GM19463 (cell line): Measurements from ENCODE around the gene ENAH.
"Not testable (repeated sequence)": the region's sequence is repeated elsewhere in the genome, so short reads cannot be mapped to it uniquely, and the experiment has no call there.

Experiments
- ATAC-seq: cut with Tn5 transposase; IDR thresholded peaks from one replicate; pipeline ENCODE4 v1.9.1; 2021; ENCODE audit warnings: mild to moderate bottlenecking, moderate library complexity; ENCODE audit not compliant: unreplicated experiment

Gene ENAH

DNA sequence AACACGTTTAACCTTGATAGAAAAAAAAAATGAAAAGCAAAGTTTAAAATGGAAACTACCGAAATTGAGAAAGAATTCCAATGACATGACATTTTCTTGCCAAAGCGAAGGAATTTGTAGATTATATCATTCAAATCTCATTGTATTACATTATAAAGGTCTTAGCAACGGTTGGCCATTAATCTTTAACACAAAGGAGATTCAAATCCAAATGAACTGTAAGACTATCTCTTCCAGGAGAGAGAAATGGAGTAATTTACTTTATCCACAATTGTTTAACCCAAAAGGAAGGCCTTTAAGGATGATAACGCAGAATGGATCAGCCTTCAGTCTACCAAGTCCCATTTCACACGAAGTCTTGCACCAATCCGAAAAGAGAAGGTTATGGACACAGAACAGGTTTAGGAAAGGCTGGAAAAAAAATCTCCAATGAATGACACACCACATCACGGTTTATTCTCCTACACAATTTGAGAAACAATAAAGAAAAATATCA, 1.5 kb downstream of the ENAH start:
- no peak for ATAC-seq

DNA sequence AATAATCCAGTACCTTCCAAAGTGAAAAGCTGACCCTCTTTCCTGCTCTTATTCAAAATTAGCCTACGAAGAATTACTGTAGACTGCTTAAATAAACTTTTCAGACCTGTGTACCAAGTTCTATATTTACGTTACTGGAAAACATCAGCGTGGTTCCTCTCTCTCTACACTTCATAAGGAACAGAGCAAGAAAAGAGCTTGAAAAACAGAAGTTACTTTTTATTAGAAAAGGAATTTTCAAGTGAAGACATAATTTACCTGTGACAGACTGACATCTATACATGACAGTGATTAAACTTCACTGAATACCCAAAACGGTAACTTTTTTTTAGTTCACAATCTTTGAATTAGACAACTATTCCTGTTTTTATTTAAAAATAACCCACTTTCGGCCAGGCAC, 2.7 kb downstream of the ENAH start:
- no peak for ATAC-seq

DNA sequence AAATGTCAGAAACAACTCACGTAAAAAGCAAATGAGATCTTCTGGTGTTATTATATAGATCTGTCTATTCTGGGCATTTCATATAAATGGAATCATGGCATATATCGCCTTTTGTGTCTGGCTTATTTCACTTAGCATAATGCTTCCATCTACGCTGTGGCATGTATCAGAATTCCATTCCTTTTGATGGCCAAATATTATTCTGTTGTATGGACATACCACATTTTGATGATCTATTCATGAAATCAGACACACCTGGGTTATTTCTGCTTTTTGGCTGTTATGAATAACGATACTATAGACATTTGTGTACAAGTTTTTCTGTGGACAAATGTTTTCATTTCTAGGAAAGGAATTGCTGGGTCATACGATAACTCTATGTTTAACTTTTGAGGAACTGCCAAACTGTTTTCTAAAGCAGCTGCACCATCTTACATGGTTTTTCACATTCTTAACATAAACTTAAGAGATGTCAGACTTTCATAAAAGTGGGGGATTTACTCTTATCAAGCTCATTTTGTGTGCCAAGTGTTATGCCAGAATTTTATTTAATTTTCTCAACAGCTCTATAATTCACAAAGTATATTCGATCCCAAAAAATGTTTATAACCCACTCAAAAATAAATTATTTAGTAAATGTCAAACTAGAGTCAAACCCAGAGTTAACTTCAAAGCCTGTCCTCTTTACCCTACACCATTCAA, 7.6 kb downstream of the ENAH start:
- ATAC-seq, result no peak

DNA sequence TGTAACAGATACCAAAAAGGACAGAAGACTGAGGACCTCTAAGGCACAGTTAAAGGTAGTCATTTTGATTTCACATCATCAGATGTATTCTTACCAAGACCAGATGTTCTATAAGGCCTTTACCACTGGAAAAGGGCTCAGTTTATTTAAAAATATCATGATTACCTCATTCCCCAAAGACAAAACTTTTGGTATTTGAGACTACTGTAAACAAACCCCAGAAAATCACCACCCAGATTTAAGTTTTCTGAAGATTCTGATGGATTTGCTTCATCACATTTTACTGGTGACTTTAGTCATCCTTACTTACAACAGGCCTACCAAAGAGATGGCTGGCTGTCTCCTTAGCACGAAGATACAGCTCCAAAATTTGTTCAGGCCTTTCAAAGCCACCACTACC, 8.3 kb downstream of the ENAH start:
- ATAC-seq, result no peak

DNA sequence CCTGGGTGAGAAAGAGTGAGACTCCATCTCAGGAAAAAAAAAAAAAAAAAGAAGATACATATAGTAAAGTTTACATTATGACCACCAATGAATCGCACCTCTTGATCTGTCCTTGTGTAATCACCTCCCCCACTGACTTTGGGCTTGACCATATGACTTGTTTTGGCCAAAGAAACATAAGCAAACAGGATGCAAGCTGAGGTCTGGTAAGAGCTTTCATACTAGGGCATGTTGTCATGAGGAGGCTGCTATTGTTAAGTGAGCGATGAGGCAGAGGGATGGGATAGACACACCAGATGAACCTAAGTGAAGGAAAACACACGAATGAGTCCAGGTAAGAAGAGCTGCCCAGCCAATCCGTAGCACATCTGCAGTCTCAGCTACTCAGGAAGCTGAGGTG, 10.7 kb downstream of the ENAH start:
- no peak for ATAC-seq

DNA sequence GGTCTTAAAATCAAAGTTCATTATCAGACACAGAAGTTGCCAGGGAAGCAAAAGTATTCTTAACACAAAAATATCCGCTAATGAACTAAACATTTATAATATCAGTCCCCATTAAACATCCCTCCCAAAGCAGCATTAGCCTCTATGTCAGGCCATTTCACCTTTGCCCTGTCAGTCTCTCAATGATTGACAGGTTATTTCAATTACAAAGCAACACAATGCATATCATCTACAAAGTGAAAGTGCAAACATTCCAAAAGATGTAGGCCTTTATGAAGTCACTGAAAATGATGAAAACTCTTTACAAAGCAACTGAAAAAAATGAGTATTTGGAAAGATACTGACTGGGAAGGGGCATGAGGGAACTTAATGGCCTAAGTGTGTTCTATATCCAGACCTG, 14.1 kb downstream of the ENAH start:
- no peak for ATAC-seq

DNA sequence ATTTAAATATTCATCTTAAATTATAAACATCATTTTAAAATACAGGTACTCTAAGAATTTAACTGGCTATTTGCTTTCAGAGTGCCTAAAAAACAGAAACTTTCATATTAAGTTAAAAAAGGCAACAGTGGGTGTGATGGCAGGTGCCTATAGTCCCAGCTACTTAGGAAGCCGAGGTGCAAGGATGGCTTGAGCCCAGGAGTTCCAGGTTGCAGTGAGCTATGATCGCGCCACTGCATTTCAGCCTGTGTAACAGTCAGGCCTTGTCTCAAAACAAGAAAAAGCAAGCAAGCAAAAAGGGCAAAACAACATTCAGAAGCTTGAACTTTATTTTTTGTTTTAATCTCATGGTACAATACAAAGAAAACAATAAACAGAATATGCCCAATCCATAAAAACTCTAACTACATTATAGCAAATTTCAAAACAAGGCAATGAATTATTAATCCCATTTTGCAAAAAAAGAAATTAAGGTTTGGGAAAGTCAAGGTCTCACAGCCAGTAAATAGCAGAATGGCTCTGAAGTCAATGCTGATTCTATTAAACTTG, 15.2 kb downstream of the ENAH start:
- no peak for ATAC-seq

DNA sequence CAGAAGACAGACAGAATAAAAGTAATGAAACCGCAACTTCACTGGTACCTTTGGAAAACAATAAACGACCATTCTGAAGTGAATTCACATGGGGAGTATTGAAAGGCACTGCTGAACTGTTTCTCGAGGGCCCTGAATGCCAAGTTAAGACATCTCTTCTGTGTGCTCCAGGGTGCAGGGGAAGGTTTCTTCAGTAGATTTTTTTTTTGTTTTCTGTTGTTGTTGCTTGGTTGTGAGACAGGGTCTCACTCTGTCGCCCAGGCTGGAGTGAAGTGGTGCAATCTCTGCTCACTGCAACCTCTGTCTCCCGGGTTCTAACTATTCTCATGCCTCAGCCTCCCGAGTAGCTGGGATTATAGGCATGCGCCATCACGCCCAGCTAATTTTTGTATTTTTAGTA, 15.9 kb downstream of the ENAH start:
- ATAC-seq, result not testable (repeated sequence)

DNA sequence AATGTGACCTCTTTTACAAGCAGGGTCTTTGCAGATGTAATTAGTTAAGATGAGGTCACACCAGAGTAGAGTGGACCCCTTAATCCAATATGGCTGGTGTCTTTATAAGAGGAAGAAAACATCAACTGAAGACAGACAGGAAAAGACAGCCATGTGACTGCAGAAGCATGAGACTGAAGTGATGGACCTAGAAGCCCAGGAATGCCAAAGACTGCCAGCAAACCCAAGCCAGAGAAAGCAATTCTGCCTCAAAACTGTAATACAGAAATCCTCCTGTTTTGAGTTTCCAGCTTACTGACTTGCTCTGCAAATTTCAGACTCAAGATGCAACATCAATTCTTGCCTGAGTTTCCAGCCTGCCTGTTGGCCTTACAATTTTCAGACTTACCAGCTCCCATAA, 17.3 kb downstream of the ENAH start:
- no peak for ATAC-seq

DNA sequence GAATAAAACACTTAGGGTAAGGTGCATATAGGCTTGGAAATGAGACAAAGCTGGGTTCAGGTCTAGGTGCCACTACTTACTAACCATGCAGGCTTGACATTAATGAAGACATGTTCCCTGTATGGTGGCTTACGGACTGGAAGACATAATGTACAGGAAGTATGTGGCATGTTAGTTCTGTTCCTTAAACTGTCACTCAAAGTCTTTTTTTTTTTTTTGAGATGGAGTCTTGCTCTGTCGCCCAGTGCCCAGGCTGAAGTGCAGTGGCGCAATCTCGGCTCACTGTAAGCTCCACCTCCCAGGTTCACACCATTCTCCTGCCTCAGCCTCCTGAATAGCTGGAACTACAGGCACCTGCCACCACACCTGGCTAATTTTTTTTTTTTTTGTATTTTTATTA, 20.1 kb downstream of the ENAH start:
- not testable (repeated sequence) for ATAC-seq

DNA sequence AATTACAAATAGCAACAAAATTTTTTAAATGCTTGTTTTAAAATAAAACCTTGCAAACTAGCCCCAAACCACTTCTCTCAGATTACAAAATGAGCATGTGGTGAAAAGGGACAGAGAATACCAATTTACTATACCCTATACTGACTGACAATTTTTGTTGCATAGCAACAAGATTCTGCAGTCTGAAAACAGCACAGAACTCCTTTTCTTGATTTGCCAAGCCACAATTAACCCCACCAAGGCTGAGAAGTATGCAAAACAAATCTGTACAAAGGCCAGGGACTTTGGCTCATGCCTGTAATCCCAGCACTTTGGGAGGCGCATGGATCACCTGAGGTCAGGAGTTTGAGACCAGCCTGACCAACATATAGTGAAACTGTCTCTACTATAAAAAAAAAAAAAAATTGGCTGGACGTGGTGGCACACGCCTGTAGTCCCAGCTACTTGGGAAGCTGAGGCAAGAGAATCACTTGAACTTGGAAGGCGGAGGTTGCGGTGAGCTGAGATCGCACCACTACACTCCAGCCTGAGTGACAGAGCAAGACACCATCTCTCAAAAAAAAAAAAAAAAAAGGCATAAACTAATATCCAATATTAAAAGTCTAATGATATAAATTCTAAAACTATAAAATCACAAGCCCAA, 21.8 kb downstream of the ENAH start:
- no peak for ATAC-seq

DNA sequence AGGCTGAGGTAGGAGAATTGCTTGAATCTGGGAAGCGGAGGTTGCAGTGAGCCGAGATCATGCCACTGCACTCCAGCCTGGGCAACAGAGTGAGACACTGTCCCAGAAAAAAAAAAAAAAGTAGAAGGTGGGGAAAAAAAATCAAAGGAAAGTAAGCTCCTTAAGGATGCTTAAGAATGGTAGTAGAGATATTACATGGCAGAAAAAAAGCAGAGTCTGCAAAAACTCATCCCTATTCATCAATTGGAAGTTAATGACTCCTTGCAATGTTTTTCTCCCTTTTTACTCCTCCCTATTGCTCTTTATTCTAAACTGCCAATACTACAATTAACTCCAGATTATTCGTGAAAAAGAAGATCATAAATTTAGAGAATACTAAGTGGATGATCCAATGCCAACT, 23.4 kb downstream of the ENAH start:
- ATAC-seq, result no peak

DNA sequence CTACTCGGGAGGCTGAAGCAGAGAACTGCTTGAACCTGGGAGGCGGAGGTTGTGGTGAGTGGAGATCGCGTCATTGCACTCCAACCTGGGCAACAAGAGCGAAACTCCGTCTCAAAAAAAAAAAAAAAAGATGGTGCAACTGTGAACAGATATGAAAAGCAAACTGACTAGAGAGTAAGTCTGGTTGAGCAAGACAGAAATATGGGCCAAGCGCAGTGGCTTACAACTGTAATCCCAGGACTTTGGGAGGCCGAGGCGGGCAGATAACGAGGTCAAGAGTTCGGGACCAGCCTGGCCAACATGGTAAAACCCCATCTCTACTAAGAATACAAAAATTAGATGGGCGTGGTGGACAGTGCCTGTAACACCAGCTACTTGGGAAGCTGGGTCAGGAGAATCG, 24.1 kb downstream of the ENAH start:
- not testable (repeated sequence) for ATAC-seq

DNA sequence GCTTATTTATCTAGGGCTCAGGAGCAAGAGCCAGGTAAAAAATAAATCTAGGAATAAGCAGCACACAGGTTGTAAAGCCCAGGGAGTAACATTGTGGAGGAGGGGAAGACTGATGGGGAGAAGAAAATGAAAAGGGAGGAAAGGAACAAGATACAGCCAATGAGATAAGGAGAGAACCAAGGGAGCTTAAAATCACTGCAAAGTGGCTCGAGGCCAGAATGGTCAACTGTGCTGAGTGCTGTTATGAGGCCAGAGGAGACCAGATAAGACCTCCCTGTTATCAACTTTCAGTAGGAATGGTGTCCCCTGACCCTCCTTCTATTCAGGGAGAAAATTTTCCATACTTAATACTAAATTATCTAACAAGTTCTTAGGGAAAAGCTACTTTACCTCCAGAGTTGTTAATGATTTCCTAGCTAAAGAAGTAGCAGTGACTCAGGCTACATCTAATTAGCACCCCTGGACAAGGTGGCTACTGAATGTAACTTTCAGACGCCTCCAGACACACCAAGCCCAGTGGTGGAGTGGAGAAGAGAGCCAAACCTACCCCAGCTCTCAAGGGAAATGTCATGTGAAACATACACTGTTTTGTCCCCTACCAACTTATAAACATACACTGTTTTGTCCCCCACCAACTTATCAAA, 25.5 kb downstream of the ENAH start:
- no peak for ATAC-seq

DNA sequence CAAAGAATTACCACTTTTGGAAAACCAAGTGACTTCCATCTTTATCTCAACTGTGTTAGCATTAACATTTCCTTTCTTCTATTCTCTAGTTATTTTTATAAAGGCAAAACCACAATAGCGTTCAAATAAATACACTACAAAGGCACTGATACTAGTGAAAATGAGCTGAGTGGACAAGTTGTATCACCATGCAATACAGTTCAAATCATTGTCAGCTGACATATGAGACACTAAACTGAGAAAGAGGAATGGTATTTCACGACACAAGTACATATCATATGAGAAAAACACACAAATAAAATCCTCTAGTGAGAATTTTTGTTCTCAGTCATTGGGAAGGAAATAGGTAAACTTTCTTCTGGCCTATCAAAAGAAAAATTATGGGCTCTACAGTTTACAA, 26.2 kb downstream of the ENAH start:
- no peak for ATAC-seq

DNA sequence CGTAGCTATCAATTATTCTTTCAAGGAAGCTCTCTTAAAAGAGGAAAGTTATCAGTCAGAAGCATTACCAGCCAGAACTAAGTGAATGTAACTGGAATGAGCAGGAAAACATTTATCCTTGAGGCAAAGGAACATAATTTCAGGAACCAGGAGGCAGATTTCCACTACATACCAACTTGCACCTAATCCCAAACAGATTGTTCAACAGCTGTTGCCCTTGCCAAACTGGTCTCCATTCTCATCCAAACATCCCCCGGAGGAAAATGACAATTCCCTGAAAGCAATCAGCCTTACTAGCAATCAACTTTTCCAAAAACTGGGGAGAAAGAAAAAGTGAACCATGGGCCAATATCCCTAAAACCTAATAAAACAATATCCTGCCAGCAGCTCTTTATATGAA, 35.0 kb downstream of the ENAH start:
- no peak for ATAC-seq

DNA sequence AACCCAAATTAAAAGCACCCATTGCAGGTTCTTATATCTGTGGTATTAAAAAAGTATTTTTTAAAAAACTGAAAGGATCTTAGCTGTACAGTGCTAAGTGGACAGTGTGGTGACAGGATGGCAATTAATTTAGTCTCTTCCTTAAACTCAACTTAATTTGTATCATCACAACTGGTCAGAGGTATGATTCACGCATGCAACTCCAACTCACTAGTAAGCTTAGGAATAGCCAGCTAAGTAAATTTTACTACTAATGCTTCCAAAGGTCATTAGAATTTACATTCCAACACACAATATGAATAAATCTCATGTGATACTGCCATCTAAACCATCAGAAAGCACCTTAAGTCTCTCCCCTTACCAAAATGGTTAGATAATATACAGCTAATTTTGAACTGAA, 35.4 kb downstream of the ENAH start:
- no peak for ATAC-seq

DNA sequence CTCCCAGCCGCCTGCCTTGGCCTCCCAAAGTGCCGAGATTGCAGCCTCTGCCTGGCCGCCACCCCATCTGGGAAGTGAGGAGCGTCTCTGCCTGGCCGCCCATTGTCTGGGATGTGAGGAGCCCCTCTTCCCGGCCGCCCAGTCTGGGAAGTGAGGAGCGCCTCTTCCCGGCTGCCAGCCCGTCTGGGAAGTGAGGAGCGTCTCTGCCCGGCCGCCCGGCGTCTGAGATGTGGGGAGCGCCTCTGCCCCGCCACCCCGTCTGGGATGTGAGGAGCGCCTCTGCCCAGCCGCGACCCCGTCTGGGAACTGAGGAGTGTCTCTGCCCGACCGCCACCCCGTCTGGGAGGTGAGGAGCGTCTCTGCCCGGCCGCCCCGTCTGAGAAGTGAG, 37.5 kb downstream of the ENAH start:
- not testable (repeated sequence) for ATAC-seq

DNA sequence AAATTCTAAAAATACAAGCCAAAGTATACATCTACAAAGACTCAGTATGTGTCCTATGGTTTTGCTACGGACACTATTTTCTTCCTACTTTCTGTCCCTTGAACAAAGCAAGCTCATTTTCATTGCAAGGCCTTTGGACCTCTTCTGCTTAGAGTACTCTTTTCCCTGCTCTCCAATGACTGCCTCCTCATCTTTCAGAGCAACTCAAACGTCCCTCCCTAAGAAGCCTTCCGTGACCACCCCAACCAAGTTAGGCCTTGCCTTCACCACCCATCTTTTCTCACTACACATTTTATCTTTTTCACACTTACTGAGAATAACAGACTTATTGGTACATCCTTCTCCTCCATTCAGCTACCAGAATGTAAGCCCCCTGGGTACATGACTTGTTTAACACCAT, 39.9 kb downstream of the ENAH start:
- ATAC-seq, result no peak

DNA sequence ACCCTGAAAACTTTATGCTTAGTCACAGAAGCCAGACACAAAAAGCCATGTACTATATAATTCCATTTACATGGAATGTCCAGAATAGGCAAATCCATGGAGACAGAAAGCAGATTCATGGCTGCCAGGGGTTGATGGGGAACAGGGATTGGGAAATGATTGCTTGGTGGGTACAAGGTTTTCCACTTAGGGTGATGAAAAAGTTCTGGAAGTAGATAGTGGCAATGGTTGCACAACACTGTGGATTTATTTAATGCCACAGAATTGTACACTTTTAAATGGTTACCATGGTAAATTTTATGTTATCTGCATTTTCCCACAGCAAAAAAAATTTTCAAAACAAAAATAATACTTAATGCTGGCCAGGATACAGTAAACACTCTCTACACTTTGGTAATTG, 40.6 kb downstream of the ENAH start:
- no peak for ATAC-seq

DNA sequence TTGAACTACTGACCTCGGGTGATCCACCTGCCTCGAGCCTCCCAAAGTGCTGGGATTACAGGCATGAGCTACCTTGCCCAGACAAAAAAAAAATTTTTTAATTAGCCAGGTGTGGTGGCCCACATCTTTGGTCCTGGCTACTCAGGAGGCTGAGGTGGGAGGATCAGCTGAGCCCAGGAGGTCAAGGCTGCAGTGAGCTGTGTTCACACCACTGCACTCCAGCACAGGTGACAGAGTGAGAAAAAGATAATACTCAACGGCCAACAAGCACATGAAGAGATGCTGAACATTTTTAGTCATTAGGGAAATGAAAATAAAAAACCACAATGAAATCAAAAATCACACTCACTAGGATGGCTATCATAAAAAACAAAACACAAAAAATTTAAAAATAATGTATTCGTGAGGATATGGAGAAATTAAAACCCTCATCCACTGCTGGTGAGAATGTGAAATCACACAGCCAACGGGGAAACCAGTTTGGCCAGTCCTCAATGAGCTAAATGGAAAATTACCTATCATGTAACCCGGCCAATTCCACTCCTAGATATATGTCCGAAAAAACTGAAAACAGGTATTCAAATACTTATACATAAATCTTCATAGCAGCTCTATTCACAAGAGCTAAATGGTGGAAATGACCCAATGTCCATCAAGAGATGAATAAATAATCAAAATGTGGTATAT, 41.2 kb downstream of the ENAH start:
- ATAC-seq, result no peak
